ENCODE data around the gene TSSK6. TPM values are rescaled to one million over a fixed set of nuclear protein-coding genes. Genes with fewer than 3 reads are reported as not detected.

TSSK6 gene
- polyA plus RNA-seq, 1 donor (not counting 4 experiments of a cell fraction or from before 2014, with no cell fraction given): 0.47 TPM

DNA sequence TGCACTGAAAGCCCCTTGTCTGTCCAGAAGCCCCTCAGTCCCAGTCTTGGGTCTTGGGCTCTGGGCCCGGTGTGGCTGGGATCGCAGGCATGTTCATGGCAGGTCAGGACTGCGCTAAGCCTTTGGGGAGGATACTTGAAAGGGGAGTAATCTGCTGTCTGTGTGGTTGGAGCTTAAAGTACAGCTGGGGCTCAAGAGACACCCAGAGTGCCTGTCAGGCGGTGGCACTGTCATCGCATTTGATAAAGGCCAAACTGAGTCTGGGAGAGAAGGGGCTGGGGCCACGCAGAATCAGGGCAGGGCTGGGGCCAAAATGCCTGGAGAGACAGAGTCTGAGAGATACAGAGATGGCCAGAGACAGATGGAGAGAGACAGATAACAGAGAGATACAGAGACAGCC is 18.5 kb upstream of the TSSK6 start:
- FAIRE-seq (no peak), DNase-seq (ENCODE audit: low read depth, low spot score) (no peak)
- Histone ChIP-seq H2AFZ (ENCODE audit: control insufficient read depth, low read length) (no peak overlapping the region), H3K79me2 (ENCODE audit: control insufficient read depth, insufficient read depth, low read length) (no peaks in the 10 kb centered on the region), H4K20me1 (ENCODE audit: control insufficient read depth, extremely low read depth, insufficient read depth, low read length) (no peaks in the 10 kb centered on the region), H3K9ac (ENCODE audit: control insufficient read depth, extremely low read depth, insufficient read depth, low read length) (no peak overlapping the region), H3K9me1 (ENCODE audit: control insufficient read depth, extremely low read depth, insufficient read depth, low read length) (no peaks in the 10 kb centered on the region), H3K4me1 (ENCODE audit: control insufficient read depth, extremely low read depth, insufficient read depth, low read length) (peaks cover 10% of the 10 kb centered on the region), H3K27me3 (ENCODE audit: control insufficient read depth, extremely low read depth, insufficient read depth, low read length) (peaks cover 18% of the 10 kb centered on the region), H3K36me3 (ENCODE audit: control insufficient read depth in 2 of 2, extremely low read depth in 1 of 2, insufficient read depth in 2 of 2, low read length in 2 of 2) (peaks cover 0 to 4% of the 10 kb centered on the region in 2 experiments), H3K4me2 (ENCODE audit: control insufficient read depth, extremely low read depth, insufficient read depth, low read depth, low read length) (no peak overlapping the region), H3K9me3 (ENCODE audit: control insufficient read depth, low read depth, low read length) (no peaks in the 10 kb centered on the region), H3K4me3 (ENCODE audit: control insufficient read depth in 2 of 3, extremely low read depth in 1 of 3, insufficient read depth in 2 of 3, low read depth in 1 of 3, low read length in 3 of 3) (no peak overlapping the region), H3K27ac (ENCODE audit: control insufficient read depth, insufficient read depth, low read length) (no peak overlapping the region)
- dilution Hi-C loops (cut with MboI; ENCODE audit: extremely low pct_ligation_motif_present, low sequenced_read_pairs): no loop called here
- no peak for TF ChIP-seq EZH2 (IDR thresholded peaks at IDR 0.05; ENCODE audit: low read length)
- TF ChIP-seq, protein P1, sequence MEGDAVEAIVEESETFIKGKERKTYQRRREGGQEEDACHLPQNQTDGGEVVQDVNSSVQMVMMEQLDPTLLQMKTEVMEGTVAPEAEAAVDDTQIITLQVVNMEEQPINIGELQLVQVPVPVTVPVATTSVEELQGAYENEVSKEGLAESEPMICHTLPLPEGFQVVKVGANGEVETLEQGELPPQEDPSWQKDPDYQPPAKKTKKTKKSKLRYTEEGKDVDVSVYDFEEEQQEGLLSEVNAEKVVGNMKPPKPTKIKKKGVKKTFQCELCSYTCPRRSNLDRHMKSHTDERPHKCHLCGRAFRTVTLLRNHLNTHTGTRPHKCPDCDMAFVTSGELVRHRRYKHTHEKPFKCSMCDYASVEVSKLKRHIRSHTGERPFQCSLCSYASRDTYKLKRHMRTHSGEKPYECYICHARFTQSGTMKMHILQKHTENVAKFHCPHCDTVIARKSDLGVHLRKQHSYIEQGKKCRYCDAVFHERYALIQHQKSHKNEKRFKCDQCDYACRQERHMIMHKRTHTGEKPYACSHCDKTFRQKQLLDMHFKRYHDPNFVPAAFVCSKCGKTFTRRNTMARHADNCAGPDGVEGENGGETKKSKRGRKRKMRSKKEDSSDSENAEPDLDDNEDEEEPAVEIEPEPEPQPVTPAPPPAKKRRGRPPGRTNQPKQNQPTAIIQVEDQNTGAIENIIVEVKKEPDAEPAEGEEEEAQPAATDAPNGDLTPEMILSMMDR (optimal IDR thresholded peaks at IDR 0.05 in 1 of 3, IDR thresholded peaks at IDR 0.05 in 1 of 3, conservative IDR thresholded peaks at IDR 0.05 in 1 of 3; ENCODE audit: extremely low read depth in 1 of 3, insufficient read depth in 2 of 3, low read length in 3 of 3): peak in 1 of 3 experiments; percentile 11

DNA sequence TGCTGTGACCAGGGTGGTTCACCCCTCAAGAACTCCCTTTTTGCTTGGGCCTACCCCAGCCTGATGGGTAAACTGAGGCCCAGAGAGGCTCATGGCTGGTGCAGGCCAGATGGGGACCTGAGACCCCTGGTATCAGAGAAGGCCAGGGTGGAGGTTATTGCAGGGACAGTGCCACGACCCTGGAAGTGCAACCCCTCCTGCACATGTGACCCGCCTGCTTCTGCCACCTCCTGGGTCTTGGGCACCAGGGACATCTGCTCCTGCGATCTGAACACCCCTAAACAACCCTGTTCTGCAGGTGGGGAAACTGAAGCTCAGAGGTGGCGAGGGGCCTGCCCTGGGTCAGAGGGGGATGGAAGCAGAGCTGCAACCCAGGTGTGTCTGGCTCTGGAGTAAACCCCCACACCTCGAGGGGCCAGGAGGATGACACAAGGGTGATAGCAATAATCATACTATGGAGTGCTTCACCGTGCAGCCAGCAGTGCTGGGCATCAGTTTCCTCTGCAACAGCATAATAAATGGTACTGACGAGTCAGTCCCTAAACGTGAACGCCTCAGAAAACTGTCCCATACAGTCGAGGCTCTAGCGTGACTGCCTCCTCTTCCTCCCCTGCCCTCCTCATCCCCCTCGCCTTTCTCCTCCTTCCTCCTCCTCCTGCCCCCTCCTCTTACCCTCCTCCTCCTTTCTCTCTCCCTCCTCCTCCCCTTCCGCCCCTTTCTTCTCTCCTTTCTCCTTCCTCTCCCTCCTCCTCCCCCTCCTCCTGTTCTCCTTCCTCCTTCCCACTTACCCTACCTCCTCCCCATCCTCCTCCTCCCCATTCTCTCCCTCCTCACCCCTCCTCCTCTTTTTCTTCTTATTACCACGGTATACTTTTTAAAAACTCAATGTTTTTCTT is 17.7 kb upstream of the TSSK6 start:
- no peak overlapping the region for H3K27ac ChIP-seq (ENCODE audit: control insufficient read depth, insufficient read depth, low read length)
- no peaks in the 10 kb centered on the region for H3K9me1 ChIP-seq (ENCODE audit: control insufficient read depth, extremely low read depth, insufficient read depth, low read length)
- no peaks in the 10 kb centered on the region for H4K20me1 ChIP-seq (ENCODE audit: control insufficient read depth, extremely low read depth, insufficient read depth, low read length)
- TF ChIP-seq, protein P1 (optimal IDR thresholded peaks at IDR 0.05 in 1 of 3, IDR thresholded peaks at IDR 0.05 in 1 of 3, conservative IDR thresholded peaks at IDR 0.05 in 1 of 3; ENCODE audit: extremely low read depth in 1 of 3, insufficient read depth in 2 of 3, low read length in 3 of 3): no peak
- no peak for TF ChIP-seq EZH2 (IDR thresholded peaks at IDR 0.05; ENCODE audit: low read length)
- no peaks in the 10 kb centered on the region for H3K79me2 ChIP-seq (ENCODE audit: control insufficient read depth, insufficient read depth, low read length)
- peaks cover 5% of the 10 kb centered on the region for H3K4me1 ChIP-seq (ENCODE audit: control insufficient read depth, extremely low read depth, insufficient read depth, low read length)
- H3K36me3 ChIP-seq (ENCODE audit: control insufficient read depth in 2 of 2, extremely low read depth in 1 of 2, insufficient read depth in 2 of 2, low read length in 2 of 2): peaks cover 0 to 6% of the 10 kb centered on the region in 2 experiments
- dilution Hi-C loops (cut with MboI; ENCODE audit: extremely low pct_ligation_motif_present, low sequenced_read_pairs): no loop called here
- H3K4me2 ChIP-seq (ENCODE audit: control insufficient read depth, extremely low read depth, insufficient read depth, low read depth, low read length): no peak overlapping the region
- no peaks in the 10 kb centered on the region for H3K9me3 ChIP-seq (ENCODE audit: control insufficient read depth, low read depth, low read length)
- peaks cover 10% of the 10 kb centered on the region for H3K27me3 ChIP-seq (ENCODE audit: control insufficient read depth, extremely low read depth, insufficient read depth, low read length)
- no peak overlapping the region for H3K9ac ChIP-seq (ENCODE audit: control insufficient read depth, extremely low read depth, insufficient read depth, low read length)
- no peak overlapping the region for H3K4me3 ChIP-seq (ENCODE audit: control insufficient read depth in 2 of 3, extremely low read depth in 1 of 3, insufficient read depth in 2 of 3, low read depth in 1 of 3, low read length in 3 of 3)
- FAIRE-seq: no peak
- H2AFZ ChIP-seq (ENCODE audit: control insufficient read depth, low read length): no peak overlapping the region
- no peak for DNase-seq (ENCODE audit: low read depth, low spot score)
